Thyroid gland (tissue), 4 donors: ENCODE measurements around the gene TAP1. TPM values are rescaled to one million over a fixed set of nuclear protein-coding genes. Genes with fewer than 3 reads are reported as not detected.
A peak's percentile ranks its signal among the peaks of the same experiment; 100 is the strongest.

Experiments used
- DNase-seq, 2 donors: peaks; one replicate each; pipeline ENCODE4 v3.0.0-alpha.2; 2019
- H3K27ac ChIP-seq, 3 donors: fragments of 200-600 bp; sonication (generic); 1 replicate in 2 of 3; 2 replicates in 1 of 3; pipeline ENCODE4 v1.5.1; 2016 to 2019; ENCODE audit warnings: mild to moderate bottlenecking in 1 of 3, moderate library complexity in 1 of 3
- H3K27me3 ChIP-seq: fragments of 200-600 bp; sonication (generic); one replicate; pipeline ENCODE4 v1.5.1; 2019
- H3K36me3 ChIP-seq, 2 donors: fragments of 200-600 bp; sonication (generic); one replicate each; pipeline ENCODE4 v1.5.1; 2016 to 2019
- H3K4me1 ChIP-seq, 2 donors: fragments of 200-600 bp; sonication (generic); one replicate each; pipeline ENCODE4 v1.5.1; 2017 to 2019
- H3K4me3 ChIP-seq, 3 donors: fragments of 200-600 bp; sonication (generic); replicated peaks in 1 of 3; 1 replicate in 2 of 3; 2 replicates in 1 of 3; pipeline ENCODE4 v1.5.1; 2016; ENCODE audit warnings: mild to moderate bottlenecking in 1 of 3
- H3K9me3 ChIP-seq: fragments of 200-600 bp; sonication (generic); one replicate; pipeline ENCODE4 v1.5.1; 2017
- POLR2A ChIP-seq, 2 donors: fragments of 450-650 bp; IDR thresholded peaks; one replicate each; pipeline ENCODE4 v1.6.1; 2017; ENCODE audit warnings: antibody characterized with exemption in 2 of 2, mild to moderate bottlenecking in 2 of 2, moderate library complexity in 1 of 2
- WGBS, 2 donors: methylation state at CpG; one replicate each; pipeline ENCODE4 v1.1.5; 2017; 5-methylcytosine and 5-hydroxymethylcytosine counted together
- intact Hi-C: fragments of 100-400 bp; cut with DNase I; formaldehyde crosslinking; loops from one replicate; pipeline ENCODE4 v1.15.1; 2023
- small RNA-seq: library from RNA; depleted of rRNA; stranded (forward); fragments of <200 nt; gene quantifications from one replicate; pipeline ENCODE3, GENCODE V24; 2016
- total RNA-seq, 4 donors: library from RNA; depleted of rRNA; stranded (reverse); fragments of >200 nt; gene quantifications; one replicate each; pipeline ENCODE4 v1.2.3, GENCODE V29; 2016
- TF ChIP-seq, protein P1 (sequence below), 6 experiments: fragments of 200-600 bp in 3 of 6; fragments of 450-650 bp in 3 of 6; sonication (generic) in 3 of 6; IDR thresholded peaks; one replicate each; pipeline ENCODE4 v1.5.1; 2016 to 2019; ENCODE audit warnings: antibody characterized with exemption in 6 of 6, mild to moderate bottlenecking in 2 of 6, inconsistent platforms in 1 of 6, moderate library complexity in 1 of 6

The TAP1 gene
- total RNA-seq, 4 donors from 2014 or later = 11.0 to 28.5 (median 22.5) TPM

DNA sequence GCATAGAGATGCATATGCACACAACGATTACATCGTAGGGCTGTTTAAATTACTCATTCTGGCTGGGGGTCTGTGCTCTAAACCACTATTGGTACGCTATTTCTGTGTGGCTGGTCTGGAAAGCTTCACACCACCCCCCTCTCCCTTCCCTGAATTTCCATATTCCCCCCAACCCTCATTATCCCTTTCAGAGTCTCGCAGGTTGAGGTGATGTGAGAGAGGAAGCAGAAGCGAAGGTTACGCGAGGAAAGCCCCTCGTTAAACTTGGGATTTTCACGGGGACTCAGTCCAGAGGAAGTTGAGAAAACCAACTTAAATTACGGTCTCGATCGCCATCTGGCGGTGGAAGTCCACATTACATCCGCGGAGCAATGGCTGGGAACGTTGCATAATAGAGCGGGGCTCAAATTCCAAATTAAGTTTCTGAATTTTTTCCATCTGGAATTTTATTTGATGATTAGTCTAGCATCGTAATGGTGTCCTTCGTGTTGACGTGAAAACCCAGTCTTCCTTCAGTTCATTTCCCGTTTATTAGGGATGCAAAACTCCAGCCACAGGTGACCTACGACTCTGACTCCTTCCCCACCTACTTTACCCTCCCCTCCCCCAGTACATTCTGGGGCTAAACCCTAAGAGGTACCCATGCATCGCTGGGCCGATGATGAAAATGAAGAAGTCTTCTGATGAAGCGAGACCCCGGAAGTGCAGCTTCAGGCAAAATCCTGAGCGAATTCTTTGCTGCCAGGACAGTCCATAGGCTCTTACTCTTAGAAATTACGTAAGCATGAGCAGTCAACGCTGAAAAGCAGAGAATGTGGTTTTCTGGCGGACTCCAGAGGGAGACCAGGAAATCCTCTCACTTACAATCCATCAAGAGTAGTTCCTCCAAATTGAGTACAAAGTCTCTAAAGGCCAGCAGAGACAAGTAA lies 56.4 kb downstream of the TAP1 start:
- Histone ChIP-seq H3K27me3 (no peaks in the 10 kb centered on the region), H3K36me3 (no peaks in the 10 kb centered on the region), H3K9me3 (no peaks in the 10 kb centered on the region), H3K27ac (no peak overlapping the region), H3K4me1 (no peaks in the 10 kb centered on the region), H3K4me3 (no peak overlapping the region)
- intact Hi-C loops = loop anchor here (5.0 to 10.0 kb wide), 2 partner anchors 92 to 385 kb away; no protein-coding TSS in a partner anchor
- WGBS, 2 donors = 9 to 10% methylated on average over 30 of the region's 30 CpGs
- TF ChIP-seq, protein P1, sequence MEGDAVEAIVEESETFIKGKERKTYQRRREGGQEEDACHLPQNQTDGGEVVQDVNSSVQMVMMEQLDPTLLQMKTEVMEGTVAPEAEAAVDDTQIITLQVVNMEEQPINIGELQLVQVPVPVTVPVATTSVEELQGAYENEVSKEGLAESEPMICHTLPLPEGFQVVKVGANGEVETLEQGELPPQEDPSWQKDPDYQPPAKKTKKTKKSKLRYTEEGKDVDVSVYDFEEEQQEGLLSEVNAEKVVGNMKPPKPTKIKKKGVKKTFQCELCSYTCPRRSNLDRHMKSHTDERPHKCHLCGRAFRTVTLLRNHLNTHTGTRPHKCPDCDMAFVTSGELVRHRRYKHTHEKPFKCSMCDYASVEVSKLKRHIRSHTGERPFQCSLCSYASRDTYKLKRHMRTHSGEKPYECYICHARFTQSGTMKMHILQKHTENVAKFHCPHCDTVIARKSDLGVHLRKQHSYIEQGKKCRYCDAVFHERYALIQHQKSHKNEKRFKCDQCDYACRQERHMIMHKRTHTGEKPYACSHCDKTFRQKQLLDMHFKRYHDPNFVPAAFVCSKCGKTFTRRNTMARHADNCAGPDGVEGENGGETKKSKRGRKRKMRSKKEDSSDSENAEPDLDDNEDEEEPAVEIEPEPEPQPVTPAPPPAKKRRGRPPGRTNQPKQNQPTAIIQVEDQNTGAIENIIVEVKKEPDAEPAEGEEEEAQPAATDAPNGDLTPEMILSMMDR (IDR thresholded peaks at IDR 0.05) = peak; percentile 81 to 92 (median 87)
- TF ChIP-seq POLR2A (IDR thresholded peaks at IDR 0.05) = no peak
- DNase-seq = peak; percentile 66 to 71

Small RNA genes lying within 50 kb of the gene (small RNA-seq; reads per million reads assigned to genes)
- not detected for gene HLA-Z

Other genes with a start within 250 kb of the TAP1 start
- 10 to 100 TPM in 2 of 4 donors, 1 to 10 TPM in 2; 1.7 to 19.6 (median 10.2) TPM for gene HLA-DQA1, start 216.3 kb downstream of the TAP1 start, total RNA-seq
- 1 to 10 TPM in 2 of 4 donors, under 1 TPM in 1, not detected in 1; 0.27 to 8.6 (median 2.7) TPM for gene HLA-DQB1, start 187.0 kb downstream of the TAP1 start, total RNA-seq
- under 1 TPM in 2 of 4 donors, not detected in 2; 0.33 to 0.94 TPM for gene HLA-DQA2, start 112.3 kb downstream of the TAP1 start, total RNA-seq
- gene HLA-DQB2, start 90.2 kb downstream of the TAP1 start, total RNA-seq = 1 to 10 TPM in 1 of 4 donors, under 1 TPM in 1, not detected in 2; 0.22 to 2.6 TPM
- 1 to 10 TPM in 2 of 4 donors, not detected in 2; 1.3 to 1.6 TPM for gene HLA-DOB, start 36.7 kb downstream of the TAP1 start, total RNA-seq
- gene TAP2, start 15.0 kb downstream of the TAP1 start, total RNA-seq = 10 to 100 TPM in 1 of 4 donors, 1 to 10 TPM in 3; 6.9 to 31.9 (median 8.2) TPM
- 10 to 100 TPM; 27.1 to 46.1 (median 36.3) TPM for gene PSMB8, start 9.7 kb downstream of the TAP1 start, total RNA-seq
- gene PSMB9, start 488 bp upstream of the TAP1 start, total RNA-seq = 10 to 100 TPM in 3 of 4 donors, 1 to 10 TPM in 1; 9.1 to 31.0 (median 18.3) TPM
- 10 to 100 TPM; 34.7 to 82.9 (median 51.3) TPM for gene HLA-DMB, start 87.3 kb upstream of the TAP1 start, total RNA-seq
- gene HLA-DMA, start 99.4 kb upstream of the TAP1 start, total RNA-seq = 10 to 100 TPM; 10.7 to 41.5 (median 27.3) TPM
- 100 to 1,000 TPM; 206 to 282 (median 238) TPM for gene BRD2, start 114.9 kb upstream of the TAP1 start, total RNA-seq
- gene HLA-DOA, start 155.9 kb upstream of the TAP1 start, total RNA-seq = 10 to 100 TPM in 3 of 4 donors, 1 to 10 TPM in 1; 2.0 to 85.9 (median 20.3) TPM
- gene HLA-DPA1, start 219.9 kb upstream of the TAP1 start, total RNA-seq = 100 to 1,000 TPM in 1 of 4 donors, 10 to 100 TPM in 3; 15.4 to 172 (median 67.6) TPM
- 10 to 100 TPM; 33.8 to 44.7 (median 41.0) TPM for gene HLA-DPB1, start 222.3 kb upstream of the TAP1 start, total RNA-seq